A204.1 (cell line): ENCODE measurements around the gene ARHGAP40.

ENCODE experiments used
- FAIRE-seq: peaks from 2 replicates; lab custom pipeline; 2012; peaks lifted over from hg19 to GRCh38; lab: Jason Lieb, UNC

The ARHGAP40 gene

GRCh38 chr20:38651562-38651961 lies 50.0 kb downstream of the ARHGAP40 start:
- FAIRE-seq: no peak

DNA sequence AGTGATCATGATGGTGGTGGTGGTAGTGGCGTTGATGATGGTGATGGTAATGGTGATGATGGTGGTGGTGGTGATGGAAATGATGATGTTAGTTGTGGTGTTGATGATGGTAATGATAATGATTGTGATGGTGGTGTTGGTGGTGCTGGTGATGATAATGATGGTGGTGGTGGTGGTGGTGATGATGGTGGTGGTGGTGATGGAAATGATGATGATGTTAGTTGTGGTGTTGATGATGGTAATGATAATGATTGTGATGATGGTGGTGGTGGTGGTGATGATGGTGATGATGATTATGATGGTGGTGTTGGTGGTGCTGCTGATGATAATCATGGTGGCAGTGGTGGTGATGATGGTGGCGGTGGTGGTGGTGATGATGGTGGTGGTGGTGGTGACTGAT lies 51.4 kb downstream of the ARHGAP40 start:
- no peak for FAIRE-seq

- no peak for FAIRE-seq
Measured at GRCh38 chr20:38657390-38657789, 55.8 kb downstream of the ARHGAP40 start.

DNA sequence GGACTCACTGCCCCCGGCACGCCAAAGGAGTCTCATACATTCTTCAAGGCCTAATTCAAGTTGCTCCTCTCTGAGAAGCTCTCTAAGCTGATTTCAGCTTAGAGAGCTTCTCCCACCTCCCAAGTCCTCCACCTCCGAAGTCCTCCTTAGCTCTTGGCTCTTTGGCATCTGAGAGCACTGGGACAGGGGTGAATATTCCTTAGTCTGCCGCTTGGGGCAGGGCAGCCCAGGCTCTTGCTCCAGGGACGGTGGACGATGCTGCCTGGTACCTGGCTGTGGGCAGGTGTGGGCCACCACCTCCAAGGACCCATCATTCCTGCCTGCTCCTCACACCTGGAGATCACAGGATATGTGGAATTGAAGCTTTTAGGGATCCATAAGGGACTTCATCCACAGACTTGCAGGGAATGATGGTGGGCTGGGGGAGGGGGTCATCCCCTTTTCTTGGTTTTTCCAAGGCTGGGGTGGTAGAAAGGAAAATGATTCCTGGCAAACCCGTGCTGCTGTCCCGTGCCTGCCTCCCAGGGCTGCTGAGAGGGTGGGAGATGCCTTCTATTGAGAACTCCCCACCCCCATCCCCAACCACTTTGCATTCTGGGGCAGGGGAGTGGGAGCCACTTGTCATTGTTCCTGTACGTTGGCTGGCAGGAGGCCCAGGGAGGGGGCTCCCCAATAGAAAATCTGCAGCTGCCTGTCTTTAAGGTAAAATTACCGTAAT lies 57.4 kb downstream of the ARHGAP40 start:
- no peak for FAIRE-seq

- FAIRE-seq: no peak
Measured at GRCh38 chr20:38659597-38659880, 57.9 kb downstream of the ARHGAP40 start.

DNA sequence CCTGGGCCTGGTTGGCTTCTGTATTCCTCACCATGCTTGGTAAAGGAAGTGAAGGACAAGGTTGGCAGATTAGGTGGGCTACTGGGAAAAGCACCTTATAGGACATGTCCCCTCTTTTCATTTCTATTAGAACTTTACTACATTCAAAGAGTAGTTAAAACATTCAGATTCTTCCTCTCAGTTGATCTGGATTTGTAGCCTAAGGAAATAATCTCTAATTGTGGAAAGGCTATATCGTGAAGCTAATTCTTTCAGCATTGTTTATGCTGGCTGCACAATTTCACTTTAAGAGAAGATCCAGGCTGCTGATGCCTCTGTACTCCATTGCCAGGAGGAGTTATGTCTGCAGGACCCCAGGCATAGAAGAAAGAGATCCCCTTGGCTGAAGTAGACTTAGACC lies 58.8 kb downstream of the ARHGAP40 start:
- no peak for FAIRE-seq

DNA sequence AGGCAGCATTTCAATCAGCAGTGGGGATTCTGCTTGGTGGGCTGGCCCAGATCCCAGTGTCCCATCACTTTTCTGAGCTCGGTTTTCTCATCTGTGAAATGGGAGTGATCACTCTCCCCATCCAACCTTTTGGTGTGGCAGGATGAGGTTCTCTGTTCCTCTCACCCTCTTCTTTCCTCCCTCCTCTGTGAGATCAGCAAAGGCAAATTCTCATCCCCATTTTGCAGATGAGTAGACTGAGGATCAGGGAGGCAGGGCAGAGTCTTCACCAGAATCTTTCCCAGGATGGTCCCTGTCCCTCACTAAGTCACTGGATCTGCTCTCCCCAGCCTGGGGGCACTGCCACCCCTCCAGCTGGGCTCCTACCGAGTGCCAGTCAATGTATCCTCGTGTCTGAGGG lies 62.1 kb downstream of the ARHGAP40 start:
- no peak for FAIRE-seq

DNA sequence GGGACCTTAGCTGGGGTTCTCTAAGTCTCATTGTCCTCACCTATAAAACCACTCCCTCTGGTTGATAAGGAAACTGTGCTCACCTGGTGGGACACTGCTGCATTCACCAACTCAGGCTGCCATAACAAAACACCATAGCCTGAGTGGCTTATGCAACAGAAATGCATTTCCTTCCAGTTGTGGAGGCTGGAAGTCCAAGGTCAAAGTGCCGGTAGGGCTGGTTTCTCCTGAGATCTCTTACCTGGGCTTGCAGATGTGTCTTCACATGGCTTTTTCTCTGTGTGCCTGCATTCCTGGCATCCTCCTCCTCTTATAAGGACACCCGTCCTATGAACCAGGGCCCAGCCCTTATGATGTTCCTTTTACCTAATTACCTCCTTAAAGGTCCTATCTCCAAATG lies 62.7 kb downstream of the ARHGAP40 start:
- no peak for FAIRE-seq

DNA sequence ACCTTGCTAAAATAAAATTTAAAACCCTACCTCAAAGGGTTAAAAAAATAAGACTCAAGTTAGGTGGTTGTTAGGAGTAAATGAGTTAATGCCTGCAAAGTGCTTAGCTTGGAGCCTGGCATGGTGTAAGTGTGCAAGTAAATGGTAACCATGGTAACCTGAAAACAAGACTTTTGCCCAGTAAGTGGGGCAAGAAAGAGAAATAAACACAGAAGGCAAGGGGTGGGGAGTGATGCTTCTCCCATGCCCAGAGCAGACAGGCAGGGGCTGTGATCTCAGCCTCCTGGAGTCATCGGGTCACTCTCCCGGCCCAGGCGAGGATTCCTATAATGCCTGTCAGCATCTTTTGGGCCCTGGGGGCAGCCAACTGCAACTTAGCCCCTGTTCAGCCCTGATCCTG lies 63.5 kb downstream of the ARHGAP40 start:
- FAIRE-seq: no peak

- no peak for FAIRE-seq
Measured at GRCh38 chr20:38665506-38666285, 64.1 kb downstream of the ARHGAP40 start.

- FAIRE-seq: no peak
Measured at GRCh38 chr20:38667417-38667956, 65.9 kb downstream of the ARHGAP40 start.

DNA sequence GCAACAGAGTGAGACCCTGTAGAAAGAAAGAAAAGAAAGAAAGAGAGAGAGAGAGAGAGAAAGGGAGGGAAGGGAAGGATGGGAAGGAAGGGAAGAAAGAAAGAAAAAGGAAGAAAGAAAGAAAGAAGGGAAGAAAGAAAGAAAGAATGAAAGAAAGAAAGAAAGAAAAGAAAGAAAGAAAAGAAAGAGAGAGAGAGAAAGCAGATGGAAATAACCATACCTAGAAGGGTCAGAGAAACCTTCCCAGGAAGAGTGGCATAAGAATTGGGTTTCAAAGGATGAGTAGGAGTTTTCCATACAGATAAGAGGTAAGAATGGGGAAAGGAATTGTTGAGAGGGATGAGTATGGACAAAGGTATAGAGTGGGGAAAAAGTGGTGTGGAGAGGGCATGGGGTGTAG lies 68.1 kb downstream of the ARHGAP40 start:
- FAIRE-seq: no peak

- FAIRE-seq: no peak
Measured at GRCh38 chr20:38670786-38671185, 69.2 kb downstream of the ARHGAP40 start.

GRCh38 chr20:38671186-38671585 lies 69.6 kb downstream of the ARHGAP40 start:
- FAIRE-seq: no peak

DNA sequence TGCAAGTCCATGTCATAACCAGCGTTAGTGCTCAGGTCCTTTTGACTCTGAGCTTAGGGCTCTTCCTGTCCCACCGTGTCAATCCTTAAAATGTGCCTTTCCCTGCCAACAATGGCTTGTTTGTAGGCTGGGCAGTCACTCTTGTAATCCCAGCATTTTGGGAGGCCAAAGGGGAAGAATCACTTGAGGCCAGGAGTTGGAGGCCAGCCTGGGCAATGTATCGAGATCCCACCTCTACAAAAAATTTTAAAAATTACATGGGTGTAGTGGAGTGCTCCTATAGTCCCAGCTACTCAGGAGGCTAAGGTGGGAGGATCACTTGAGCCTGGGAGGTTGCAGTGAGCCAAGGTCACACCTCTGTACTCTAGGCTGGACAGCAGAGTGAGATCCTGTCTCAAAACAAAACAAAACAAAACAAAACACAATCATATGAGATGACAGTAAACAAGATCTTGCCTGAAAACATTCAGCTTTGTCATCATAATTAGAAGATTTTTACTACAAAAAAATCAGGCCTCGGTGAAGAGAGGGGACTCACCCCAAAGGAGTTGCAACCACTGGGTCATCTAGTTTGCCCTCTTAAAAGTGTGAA lies 70.2 kb downstream of the ARHGAP40 start:
- no peak for FAIRE-seq

- no peak for FAIRE-seq
Measured at GRCh38 chr20:38672504-38672903, 70.9 kb downstream of the ARHGAP40 start.

- no peak for FAIRE-seq
Measured at GRCh38 chr20:38673261-38673660, 71.7 kb downstream of the ARHGAP40 start.

- FAIRE-seq: no peak
Measured at GRCh38 chr20:38673725-38674091, 72.1 kb downstream of the ARHGAP40 start.

GRCh38 chr20:38674092-38674764 lies 72.6 kb downstream of the ARHGAP40 start:
- FAIRE-seq: no peak

DNA sequence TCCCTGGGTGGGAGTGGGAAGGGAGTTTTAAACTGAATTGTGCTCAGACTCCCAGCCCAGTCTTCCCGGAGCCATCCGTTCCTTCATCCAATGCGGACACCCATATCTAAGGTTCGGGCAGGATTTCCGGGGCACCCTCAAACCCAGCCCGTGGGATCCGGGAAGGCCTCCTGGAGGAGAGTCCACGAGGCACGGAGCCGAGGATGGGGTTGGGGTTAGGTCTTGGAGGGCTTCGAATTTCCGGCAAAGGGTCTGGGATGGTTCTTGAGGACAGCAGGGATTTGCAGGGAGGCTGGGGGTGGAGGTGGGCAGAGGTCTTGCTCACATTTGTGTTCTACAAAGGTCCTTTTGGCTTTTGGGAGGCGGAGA lies 73.1 kb downstream of the ARHGAP40 start:
- FAIRE-seq: no peak

DNA sequence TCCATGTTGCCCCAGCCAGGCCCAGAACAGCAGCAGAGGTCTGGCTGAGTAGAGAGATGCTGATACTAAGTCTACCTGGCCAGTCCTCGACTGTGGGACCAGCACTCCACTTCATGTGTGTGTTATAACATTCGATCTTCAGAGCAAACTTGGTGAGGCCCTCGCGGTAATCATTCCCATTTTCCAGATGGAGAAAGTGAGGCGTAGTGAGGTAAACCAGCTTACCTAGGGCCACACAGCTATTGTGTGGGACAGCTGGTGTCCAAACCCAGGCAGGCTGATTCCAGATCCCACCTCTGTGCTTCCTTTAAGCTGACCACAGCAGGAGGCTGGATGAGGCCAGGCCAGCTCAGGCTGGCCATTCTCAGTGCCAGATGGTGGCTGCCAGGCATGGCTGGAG lies 75.0 kb downstream of the ARHGAP40 start:
- no peak for FAIRE-seq

DNA sequence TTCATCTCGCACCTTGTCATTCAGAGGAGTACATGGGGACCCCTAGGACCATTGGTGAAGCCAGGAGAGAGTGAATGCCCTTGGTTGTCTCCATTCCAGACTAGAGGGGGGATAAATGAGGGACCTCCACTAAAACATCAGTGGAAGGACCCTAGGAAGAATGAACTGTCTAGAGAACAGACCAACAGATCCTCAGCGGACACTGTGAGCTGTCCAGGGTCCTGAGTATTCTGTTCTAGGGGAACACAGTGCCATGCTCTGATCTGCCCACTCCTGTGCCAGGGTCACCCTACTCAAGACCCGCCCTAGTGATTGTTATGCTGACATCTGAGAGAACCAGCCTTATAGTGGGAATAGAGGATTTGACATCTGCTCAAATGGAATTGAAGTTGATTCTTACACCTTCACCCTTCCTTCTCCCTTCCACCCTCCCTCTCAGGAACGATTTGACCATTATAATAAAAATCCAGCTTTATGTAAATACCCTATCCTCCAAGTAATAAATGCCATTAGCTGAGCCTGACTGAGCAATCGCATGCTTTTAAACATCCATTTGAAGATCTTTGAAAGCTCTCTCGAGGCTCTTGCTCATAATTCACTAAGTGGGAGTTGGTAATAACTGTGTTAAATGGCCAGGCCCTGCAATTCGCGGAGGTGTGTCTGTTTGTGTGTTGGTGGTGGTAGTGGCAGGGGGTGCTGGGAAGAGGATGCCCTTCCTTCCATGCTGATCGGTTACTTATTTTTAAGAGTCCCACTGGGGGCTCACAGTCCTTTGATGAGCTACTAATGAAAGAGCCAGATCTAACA lies 79.1 kb downstream of the ARHGAP40 start:
- no peak for FAIRE-seq
